H9 (cell line): ENCODE results near the gene FOXQ1. TPM values are rescaled to one million over a fixed set of nuclear protein-coding genes. Genes with fewer than 3 reads are reported as not detected.

Source experiments
- DNase-seq: peaks from one replicate; pipeline ENCODE4 v3.0.0-alpha.2; 2017
- H2AFZ ChIP-seq: one replicate; pipeline ENCODE4 v1.6.1; 2013; ENCODE audit warnings: mild to moderate bottlenecking, low read length, control low read depth, moderate library complexity
- H2AK5ac ChIP-seq: 2 replicates; pipeline ENCODE4 v1.6.1; 2013; ENCODE audit warnings: low read length, control low read depth, mixed read lengths; ENCODE audit not compliant: insufficient read length
- H2BK120ac ChIP-seq: one replicate; pipeline ENCODE4 v1.6.1; 2013; ENCODE audit warnings: low read depth, mild to moderate bottlenecking, low read length, control low read depth, inconsistent platforms; ENCODE audit not compliant: poor library complexity, severe bottlenecking
- H2BK12ac ChIP-seq: 2 replicates; pipeline ENCODE4 v1.6.1; 2013; ENCODE audit warnings: low read length, control low read depth, mixed read lengths, low read depth; ENCODE audit not compliant: insufficient read length
- H2BK15ac ChIP-seq: 2 replicates; pipeline ENCODE4 v1.6.1; 2013; ENCODE audit warnings: low read depth, low read length, control low read depth
- H2BK20ac ChIP-seq: one replicate; pipeline ENCODE4 v1.6.1; 2013; ENCODE audit warnings: low read depth, mild to moderate bottlenecking, low read length, control low read depth, inconsistent platforms; ENCODE audit not compliant: poor library complexity, severe bottlenecking
- H2BK5ac ChIP-seq: 2 replicates; pipeline ENCODE4 v1.6.1; 2013; ENCODE audit warnings: low read length, control low read depth, mixed read lengths; ENCODE audit not compliant: insufficient read length
- H3K14ac ChIP-seq: 2 replicates; pipeline ENCODE4 v1.6.1; 2013; ENCODE audit warnings: low read length, control low read depth; ENCODE audit not compliant: insufficient read depth
- H3K18ac ChIP-seq: 2 replicates; pipeline ENCODE4 v1.6.1; 2013; ENCODE audit warnings: low read depth, mild to moderate bottlenecking, mixed read lengths, low read length, control low read depth; ENCODE audit not compliant: insufficient read length
- H3K23ac ChIP-seq: 2 replicates; pipeline ENCODE4 v1.6.1; 2013; ENCODE audit warnings: low read length, control low read depth, mixed read lengths, low read depth; ENCODE audit not compliant: insufficient read length
- H3K23me2 ChIP-seq: 2 replicates; pipeline ENCODE4 v1.6.1; 2013; ENCODE audit warnings: low read depth, mild to moderate bottlenecking, mixed read lengths, low read length, control low read depth; ENCODE audit not compliant: insufficient read length, poor library complexity, severe bottlenecking
- H3K27ac ChIP-seq: 2 replicates; pipeline ENCODE4 v1.5.1; 2013; ENCODE audit warnings: low read length, control low read depth, mixed read lengths, low read depth; ENCODE audit not compliant: insufficient read length
- H3K27me3 ChIP-seq: 2 replicates; pipeline ENCODE4 v1.6.1; 2013; ENCODE audit warnings: low read length, control low read depth, inconsistent platforms; ENCODE audit not compliant: insufficient read depth
- H3K4ac ChIP-seq: 2 replicates; pipeline ENCODE4 v1.6.1; 2013; ENCODE audit warnings: low read depth, mild to moderate bottlenecking, control low read depth, inconsistent platforms, low read length, moderate library complexity
- H3K4me1 ChIP-seq: 2 replicates; pipeline ENCODE4 v1.6.1; 2013; ENCODE audit warnings: low read length, control low read depth, inconsistent platforms; ENCODE audit not compliant: insufficient read depth
- H3K4me2 ChIP-seq: 2 replicates; pipeline ENCODE4 v1.6.1; 2013; ENCODE audit warnings: low read length, control low read depth, mixed read lengths; ENCODE audit not compliant: insufficient read length, insufficient read depth
- H3K56ac ChIP-seq: 2 replicates; pipeline ENCODE4 v1.6.1; 2013; ENCODE audit warnings: low read depth, mild to moderate bottlenecking, mixed read lengths, low read length, control low read depth; ENCODE audit not compliant: insufficient read length
- H3K79me1 ChIP-seq: 2 replicates; pipeline ENCODE4 v1.6.1; 2013; ENCODE audit warnings: low read depth, mild to moderate bottlenecking, moderate library complexity, low read length, control low read depth, inconsistent platforms; ENCODE audit not compliant: insufficient read depth, poor library complexity, severe bottlenecking
- H3K79me2 ChIP-seq: 2 replicates; pipeline ENCODE4 v1.6.1; 2013; ENCODE audit warnings: low read length, control low read depth, inconsistent platforms; ENCODE audit not compliant: insufficient read depth
- H3K9ac ChIP-seq: 2 replicates; pipeline ENCODE4 v1.6.1; 2013; ENCODE audit warnings: low read length, control low read depth, mixed read lengths; ENCODE audit not compliant: insufficient read length; ENCODE audit errors: extremely low read depth
- H3K9me3 ChIP-seq: one replicate; pipeline ENCODE4 v1.6.1; 2013; ENCODE audit warnings: low read depth, low read length, inconsistent platforms; ENCODE audit not compliant: control insufficient read depth
- H3T11ph ChIP-seq: one replicate; pipeline ENCODE4 v1.6.1; 2013; ENCODE audit warnings: mild to moderate bottlenecking, low read length, control low read depth, inconsistent platforms
- H4K20me1 ChIP-seq: one replicate; pipeline ENCODE4 v1.6.1; 2013; ENCODE audit not compliant: control insufficient read depth, insufficient read length, insufficient read depth
- H4K5ac ChIP-seq: 2 replicates; pipeline ENCODE4 v1.6.1; 2013; ENCODE audit warnings: low read depth, mild to moderate bottlenecking, mixed read lengths, low read length, control low read depth; ENCODE audit not compliant: insufficient read length
- H4K8ac ChIP-seq: replicated peaks from 2 replicates; pipeline ENCODE4 v1.6.1; 2013; ENCODE audit warnings: low read length, control low read depth, mixed read lengths, low read depth; ENCODE audit not compliant: insufficient read length
- H4K91ac ChIP-seq: 2 replicates; pipeline ENCODE4 v1.6.1; 2013; ENCODE audit warnings: low read depth, mild to moderate bottlenecking, moderate library complexity, mixed read lengths, low read length, control low read depth; ENCODE audit not compliant: insufficient read length
- H3K27ac Mint-ChIP-seq, 3 experiments: 2 replicates in 2 of 3; 3 replicates in 1 of 3; pipeline ENCODE4 v1.8.0; 2020 to 2021; ENCODE audit warnings: mixed read lengths in 3 of 3, mild to moderate bottlenecking in 1 of 3, moderate library complexity in 1 of 3
- H3K27me3 Mint-ChIP-seq: 2 replicates; pipeline ENCODE4 v1.8.0; 2021; ENCODE audit warnings: low read depth, mild to moderate bottlenecking, moderate library complexity, mixed read lengths
- H3K36me3 Mint-ChIP-seq, 3 experiments: 2 replicates in 2 of 3; 3 replicates in 1 of 3; pipeline ENCODE4 v1.8.0; 2020 to 2021; ENCODE audit warnings: low read depth in 3 of 3, mixed read lengths in 3 of 3; ENCODE audit not compliant: insufficient read depth in 1 of 3
- H3K4me1 Mint-ChIP-seq, 2 experiments: 2 replicates each; pipeline ENCODE4 v1.8.0; 2020; ENCODE audit warnings: mixed read lengths in 2 of 2
- H3K4me3 Mint-ChIP-seq, 2 experiments: 2 replicates in 1 of 2; 3 replicates in 1 of 2; pipeline ENCODE4 v1.8.0; 2020 to 2021; ENCODE audit warnings: mild to moderate bottlenecking in 2 of 2, mixed read lengths in 2 of 2, moderate library complexity in 1 of 2
- H3K9me3 Mint-ChIP-seq, 2 experiments: 2 replicates in 1 of 2; 3 replicates in 1 of 2; pipeline ENCODE4 v1.8.0; 2020; ENCODE audit warnings: mild to moderate bottlenecking in 2 of 2, mixed read lengths in 2 of 2, moderate library complexity in 1 of 2
- CTCF ChIP-seq: fragments of 200-600 bp; sonication (generic); conservative IDR thresholded peaks from 3 replicates; pipeline ENCODE4 v1.8.0; 2021; ENCODE audit warnings: antibody characterized with exemption, mild to moderate bottlenecking
- whole genome bisulfite sequencing: extraction: QIAGEN DNeasy Blood & Tissue Kit; methylation state at CpG from one replicate; pipeline ENCODE4 v1.1.7; 2013; ENCODE audit warnings: missing lambda C conversion rate, low lambda C conversion rate, mixed read lengths; ENCODE audit not compliant: insufficient read length; ENCODE audit errors: extremely low coverage; 5-methylcytosine and 5-hydroxymethylcytosine counted together
- total RNA-seq: library from RNA; stranded (reverse); gene quantifications from 2 replicates; pipeline ENCODE4 v1.2.1, GENCODE V29; 2021

The FOXQ1 gene
- total RNA-seq, 1 experiment from 2014 or later: 0.15 TPM

GRCh38 chr6:1297746-1298145, 14.2 kb upstream of the FOXQ1 start:
- Histone ChIP-seq H2AK5ac (no peak overlapping the region), H4K20me1 (no peaks in the 10 kb centered on the region), H2BK15ac (no peak overlapping the region), H3K27ac (no peak overlapping the region), H2BK20ac (no peak overlapping the region), H3K27me3 (no peaks in the 10 kb centered on the region), H2AFZ (no peak overlapping the region), H3K4me2 (no peak overlapping the region), H2BK12ac (no peak overlapping the region), H4K91ac (no peak overlapping the region), H3K56ac (no peak overlapping the region), H2BK5ac (no peak overlapping the region), H3K79me2 (no peaks in the 10 kb centered on the region), H3T11ph (no peak overlapping the region), H3K4me1 (no peaks in the 10 kb centered on the region), H3K9me3 (no peaks in the 10 kb centered on the region), H4K5ac (no peak overlapping the region), H3K4ac (no peak overlapping the region), H3K23me2 (no peaks in the 10 kb centered on the region), H3K14ac (no peak overlapping the region), H3K79me1 (no peaks in the 10 kb centered on the region), H3K18ac (no peak overlapping the region), H3K9ac (no peak overlapping the region), H4K8ac (no peak overlapping the region), H2BK120ac (no peak overlapping the region), H3K23ac (no peak overlapping the region)
- H3K4me1 Mint-ChIP-seq: no peaks in the 10 kb centered on the region
- no peak for DNase-seq
- no peak for TF ChIP-seq CTCF
- no peaks in the 10 kb centered on the region for H3K36me3 Mint-ChIP-seq
- WGBS: no CpG with 5 or more reads among the region's 4 CpGs
- H3K27ac Mint-ChIP-seq: no peak overlapping the region
- H3K27me3 Mint-ChIP-seq: peaks cover 24% of the 10 kb centered on the region
- no peak overlapping the region for H3K4me3 Mint-ChIP-seq
- no peaks in the 10 kb centered on the region; a peak in 1 of 5 replicates for H3K9me3 Mint-ChIP-seq
